Measurements from ENCODE around the gene LCN9. TPM values are rescaled to one million over a fixed set of nuclear protein-coding genes. Genes with fewer than 3 reads are reported as not detected.

Gene LCN9
- total and polyA plus RNA-seq, 4 experiments from 2014 or later, result not detected

- no peaks in the 10 kb centered on the region for H3K36me3 ChIP-seq (ENCODE audit: insufficient read depth, low read length)
- no peaks in the 10 kb centered on the region for H3K9me3 Mint-ChIP-seq
- no peak for DNase-seq
- H3K4me1 ChIP-seq (ENCODE audit: insufficient read depth, low read length), result no peaks in the 10 kb centered on the region
- no peaks in the 10 kb centered on the region for H3K36me3 Mint-ChIP-seq
- ChIA-PET CTCF (ENCODE audit: partially characterized antibody) (no interaction called here), POLR2A (ENCODE audit: partially characterized antibody) (no interaction called here)
- H3K27me3 ChIP-seq (ENCODE audit: insufficient read depth, low read length), result no peaks in the 10 kb centered on the region
- H3K27me3 Mint-ChIP-seq, result peaks cover 5 to 8% of the 10 kb centered on the region in 2 donors
- no peak overlapping the region for H3K27ac Mint-ChIP-seq
- H3K27ac ChIP-seq (ENCODE audit: low read depth, low read length), result no peak overlapping the region
- H3K4me3 ChIP-seq (ENCODE audit: low read length in 2 of 2), result no peak overlapping the region
- no peak overlapping the region for H3K4me3 Mint-ChIP-seq
- peaks cover 0 to 1% (median 0%) of the 10 kb centered on the region in 4 donors for H3K4me1 Mint-ChIP-seq
- H3K9me3 ChIP-seq (ENCODE audit: control insufficient read depth in 1 of 2, low read length in 2 of 2), result no peaks in the 10 kb centered on the region
- intact Hi-C loops (cut with micrococcal nuclease), result no loop called here
Observed at GRCh38 chr9:135707252-135708138, 44.4 kb downstream of the LCN9 start.

- no peaks in the 10 kb centered on the region for H3K27me3 ChIP-seq (ENCODE audit: insufficient read depth, low read length)
- no peaks in the 10 kb centered on the region for H3K36me3 ChIP-seq (ENCODE audit: insufficient read depth, low read length)
- ChIA-PET POLR2A (ENCODE audit: partially characterized antibody) (no interaction called here), CTCF (ENCODE audit: partially characterized antibody) (no interaction called here)
- Mint-ChIP-seq H3K4me3 (no peak overlapping the region), H3K9me3 (no peaks in the 10 kb centered on the region), H3K36me3 (no peaks in the 10 kb centered on the region), H3K27me3 (peaks cover 7 to 14% of the 10 kb centered on the region in 2 donors), H3K27ac (no peak overlapping the region), H3K4me1 (peaks cover 0 to 1% (median 0%) of the 10 kb centered on the region in 4 donors)
- DNase-seq, result no peak
- H3K27ac ChIP-seq (ENCODE audit: low read depth, low read length), result no peak overlapping the region
- intact Hi-C loops (cut with micrococcal nuclease), result no loop called here
- H3K4me3 ChIP-seq (ENCODE audit: low read length in 2 of 2), result no peak overlapping the region
- H3K4me1 ChIP-seq (ENCODE audit: insufficient read depth, low read length), result no peaks in the 10 kb centered on the region
- no peaks in the 10 kb centered on the region for H3K9me3 ChIP-seq (ENCODE audit: control insufficient read depth in 1 of 2, low read length in 2 of 2)
Observed at GRCh38 chr9:135708164-135708563, 45.1 kb downstream of the LCN9 start.

DNA sequence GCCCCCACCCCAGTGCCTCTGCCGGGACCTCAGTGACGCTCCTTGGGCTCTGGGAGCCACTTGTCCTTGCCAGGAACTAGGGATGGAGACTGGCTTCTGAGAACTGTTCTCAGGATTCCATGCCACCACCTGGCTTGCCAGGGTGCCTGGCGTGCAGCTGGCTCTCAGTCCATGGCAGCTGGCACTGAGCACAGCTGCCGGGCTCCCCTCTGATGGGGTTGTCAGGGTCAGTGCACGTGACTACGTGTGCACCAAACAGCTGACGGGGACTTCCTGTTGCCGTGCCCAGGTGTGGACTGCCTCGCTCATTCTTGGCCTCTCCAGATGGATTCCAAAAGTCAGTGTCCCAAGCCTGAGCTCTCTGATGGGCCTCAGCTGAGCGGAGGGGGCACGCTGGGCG is 48.3 kb downstream of the LCN9 start:
- no peak for DNase-seq
- no peak overlapping the region for H3K27ac ChIP-seq (ENCODE audit: low read depth, low read length)
- ChIA-PET CTCF (ENCODE audit: partially characterized antibody) (no interaction called here), POLR2A (ENCODE audit: partially characterized antibody) (no interaction called here)
- Mint-ChIP-seq H3K9me3 (peaks cover 0 to 1% (median 0%) of the 10 kb centered on the region in 8 donors), H3K27me3 (peaks cover 22 to 29% of the 10 kb centered on the region in 2 donors), H3K4me3 (no peak overlapping the region), H3K27ac (no peak overlapping the region), H3K36me3 (no peaks in the 10 kb centered on the region), H3K4me1 (peaks cover 0 to 1% (median 0%) of the 10 kb centered on the region in 4 donors)
- H3K4me3 ChIP-seq (ENCODE audit: low read length in 2 of 2), result no peak overlapping the region
- no peaks in the 10 kb centered on the region for H3K4me1 ChIP-seq (ENCODE audit: insufficient read depth, low read length)
- no peaks in the 10 kb centered on the region for H3K9me3 ChIP-seq (ENCODE audit: control insufficient read depth in 1 of 2, low read length in 2 of 2)
- intact Hi-C loops (cut with micrococcal nuclease), result no loop called here
- H3K36me3 ChIP-seq (ENCODE audit: insufficient read depth, low read length), result no peaks in the 10 kb centered on the region
- H3K27me3 ChIP-seq (ENCODE audit: insufficient read depth, low read length), result peaks cover 12% of the 10 kb centered on the region

DNA sequence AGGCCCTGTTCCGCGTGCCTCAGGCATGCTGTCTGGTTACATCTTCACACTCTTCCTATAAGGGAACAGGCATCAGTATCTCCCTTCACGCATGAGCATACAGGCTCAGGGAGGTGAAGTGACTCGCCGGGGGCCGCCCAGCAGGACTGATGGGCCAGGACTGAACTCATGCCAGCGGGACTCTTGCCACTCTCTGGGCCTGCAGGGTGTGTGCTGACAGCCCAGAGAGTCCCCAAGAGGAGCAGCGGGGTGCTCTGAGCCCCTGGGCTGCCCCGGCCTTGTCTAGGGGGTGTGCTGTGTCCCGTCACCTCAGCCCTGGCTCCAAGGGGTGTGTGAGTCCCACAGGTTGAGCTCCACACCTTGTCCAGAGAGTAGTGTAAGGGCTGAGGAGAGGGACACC is 48.8 kb downstream of the LCN9 start:
- no peaks in the 10 kb centered on the region for H3K9me3 ChIP-seq (ENCODE audit: control insufficient read depth in 1 of 2, low read length in 2 of 2)
- no peak for DNase-seq
- H3K36me3 ChIP-seq (ENCODE audit: insufficient read depth, low read length), result no peaks in the 10 kb centered on the region
- H3K27ac ChIP-seq (ENCODE audit: low read depth, low read length), result no peak overlapping the region
- peaks cover 0 to 1% (median 0%) of the 10 kb centered on the region in 4 donors for H3K4me1 Mint-ChIP-seq
- H3K36me3 Mint-ChIP-seq, result no peaks in the 10 kb centered on the region
- ChIA-PET CTCF (ENCODE audit: partially characterized antibody) (no interaction called here), POLR2A (ENCODE audit: partially characterized antibody) (no interaction called here)
- H3K9me3 Mint-ChIP-seq, result peaks cover 0 to 1% (median 0%) of the 10 kb centered on the region in 8 donors
- H3K4me3 ChIP-seq (ENCODE audit: low read length in 2 of 2), result no peak overlapping the region
- H3K27me3 ChIP-seq (ENCODE audit: insufficient read depth, low read length), result peaks cover 12% of the 10 kb centered on the region
- intact Hi-C loops (cut with micrococcal nuclease), result no loop called here
- no peak overlapping the region for H3K27ac Mint-ChIP-seq
- H3K4me1 ChIP-seq (ENCODE audit: insufficient read depth, low read length), result no peaks in the 10 kb centered on the region
- H3K4me3 Mint-ChIP-seq, result no peak overlapping the region
- peaks cover 26 to 34% of the 10 kb centered on the region in 2 donors for H3K27me3 Mint-ChIP-seq

DNA sequence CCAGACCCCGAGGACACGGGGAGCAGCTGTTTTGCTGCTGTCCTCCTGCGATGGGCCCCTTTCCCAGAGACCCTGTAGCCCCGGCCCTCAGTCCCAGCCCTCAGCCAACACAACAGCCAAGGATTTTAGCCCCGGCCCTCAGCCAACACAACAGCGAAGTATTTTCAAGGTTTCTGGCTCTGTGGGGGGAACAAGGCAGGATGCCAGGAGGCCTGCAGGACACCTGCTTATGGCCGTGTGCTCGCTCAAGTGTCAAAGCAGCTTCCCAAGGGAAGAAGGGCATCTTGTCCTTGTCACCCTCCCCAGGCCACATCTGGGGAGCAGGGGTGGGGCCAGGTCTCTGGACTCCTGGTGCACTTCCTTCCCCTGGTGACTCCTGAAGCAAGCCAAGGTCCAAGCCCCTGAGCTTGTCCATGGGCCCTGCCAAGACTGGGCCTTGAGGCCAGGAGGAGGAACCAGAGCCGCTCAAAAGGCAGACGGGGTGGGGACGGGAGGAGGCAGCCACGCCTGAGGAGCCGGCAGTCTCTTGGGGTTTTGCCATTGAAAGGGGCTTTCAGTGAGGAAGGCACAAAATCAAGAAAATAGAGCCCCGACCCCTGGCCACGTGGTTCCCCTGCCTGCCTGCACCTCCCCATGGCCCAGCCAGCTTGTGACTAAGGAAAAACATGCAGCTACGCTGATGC is 49.6 kb downstream of the LCN9 start:
- Mint-ChIP-seq H3K4me3 (no peak overlapping the region), H3K27me3 (peaks cover 29 to 36% of the 10 kb centered on the region in 2 donors), H3K9me3 (peaks cover 0 to 1% (median 0%) of the 10 kb centered on the region in 8 donors), H3K4me1 (peaks cover 0 to 1% (median 0%) of the 10 kb centered on the region in 4 donors), H3K36me3 (no peaks in the 10 kb centered on the region), H3K27ac (no peak overlapping the region)
- Histone ChIP-seq H3K9me3 (ENCODE audit: control insufficient read depth in 1 of 2, low read length in 2 of 2) (no peaks in the 10 kb centered on the region), H3K4me1 (ENCODE audit: insufficient read depth, low read length) (no peaks in the 10 kb centered on the region), H3K36me3 (ENCODE audit: insufficient read depth, low read length) (no peaks in the 10 kb centered on the region), H3K27me3 (ENCODE audit: insufficient read depth, low read length) (peaks cover 12% of the 10 kb centered on the region), H3K4me3 (ENCODE audit: low read length in 2 of 2) (no peak overlapping the region), H3K27ac (ENCODE audit: low read depth, low read length) (no peak overlapping the region)
- ChIA-PET CTCF (ENCODE audit: partially characterized antibody) (interaction anchor here (1.4 kb wide), 1 partner anchor 8 kb away, joined by 3 read pairs; no protein-coding TSS in a partner anchor), POLR2A (ENCODE audit: partially characterized antibody) (no interaction called here)
- intact Hi-C loops (cut with micrococcal nuclease), result no loop called here
- no peak for DNase-seq

DNA sequence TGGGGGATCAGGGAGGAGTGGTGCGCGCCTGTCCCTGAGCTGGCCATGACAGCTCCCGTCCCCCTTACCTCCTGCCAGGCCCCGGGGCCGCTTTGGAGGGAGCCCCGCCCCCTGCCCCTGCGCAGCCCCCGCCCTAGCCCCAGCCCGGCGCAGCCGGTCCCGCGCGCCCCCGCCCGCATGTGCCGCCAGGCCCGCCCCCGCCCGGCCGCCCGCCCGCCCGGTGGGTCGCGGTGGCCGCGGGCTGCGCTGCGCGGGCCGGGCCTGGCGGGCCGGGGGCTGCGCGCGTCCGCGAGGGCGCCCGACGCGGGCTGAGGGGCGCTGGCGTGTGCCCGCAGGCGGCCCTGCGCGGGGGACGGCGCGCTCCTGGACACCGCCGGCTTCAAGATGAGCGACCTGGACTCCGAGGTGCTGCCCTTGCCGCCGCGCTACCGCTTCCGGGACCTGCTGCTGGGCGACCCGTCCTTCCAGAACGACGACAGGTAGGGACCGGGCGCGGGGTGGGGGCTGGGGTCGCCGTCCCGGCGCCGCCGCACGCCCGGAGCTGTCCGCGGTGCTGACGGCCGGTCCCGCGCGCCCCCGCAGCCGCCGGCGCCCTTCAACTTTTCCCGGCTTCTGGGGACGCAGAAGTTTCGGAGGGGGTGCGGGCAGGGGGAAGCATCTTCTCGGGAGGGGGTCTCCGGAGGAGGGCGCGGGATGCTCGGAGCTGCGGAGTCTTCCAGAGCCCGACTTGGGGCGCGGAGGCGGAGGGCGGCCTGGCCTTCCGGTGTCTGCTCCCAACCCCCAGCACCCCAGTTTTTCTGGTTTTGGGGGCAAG is 51.3 kb downstream of the LCN9 start:
- H3K4me3 Mint-ChIP-seq, result no peak overlapping the region
- peaks cover 31 to 33% of the 10 kb centered on the region in 2 donors for H3K27me3 Mint-ChIP-seq
- H3K4me1 ChIP-seq (ENCODE audit: insufficient read depth, low read length), result no peaks in the 10 kb centered on the region
- H3K27me3 ChIP-seq (ENCODE audit: insufficient read depth, low read length), result peaks cover 12% of the 10 kb centered on the region
- intact Hi-C loops (cut with micrococcal nuclease), result no loop called here
- ChIA-PET POLR2A (ENCODE audit: partially characterized antibody) (no interaction called here), CTCF (ENCODE audit: partially characterized antibody) (interaction anchor here (1.1 to 1.4 kb wide), 2 partner anchors 9 to 10 kb away, joined by 3 to 5 read pairs; no protein-coding TSS in a partner anchor)
- H3K9me3 ChIP-seq (ENCODE audit: control insufficient read depth in 1 of 2, low read length in 2 of 2), result no peaks in the 10 kb centered on the region
- H3K36me3 Mint-ChIP-seq, result no peaks in the 10 kb centered on the region
- H3K9me3 Mint-ChIP-seq, result peaks cover 0 to 1% (median 0%) of the 10 kb centered on the region in 8 donors
- DNase-seq, result no peak
- H3K27ac ChIP-seq (ENCODE audit: low read depth, low read length), result no peak overlapping the region
- H3K4me3 ChIP-seq (ENCODE audit: low read length in 2 of 2), result no peak overlapping the region
- H3K27ac Mint-ChIP-seq, result no peak overlapping the region
- peaks cover 0 to 1% (median 0%) of the 10 kb centered on the region in 4 donors for H3K4me1 Mint-ChIP-seq
- H3K36me3 ChIP-seq (ENCODE audit: insufficient read depth, low read length), result no peaks in the 10 kb centered on the region

All from CD4-positive, alpha-beta memory T cell (primary cell).